Measurements from ENCODE around the gene PTPRE.
"Not testable (repeated sequence)": the region's sequence is repeated elsewhere in the genome, so short reads cannot be mapped to it uniquely, and the experiment has no call there.

Gene PTPRE

GRCh38 chr10:128080231-128080630 lies 173.3 kb downstream of the PTPRE start:
- ATAC-seq = no peak

- no peak for ATAC-seq
These were observed 173.7 kb downstream of the PTPRE start for GRCh38 chr10:128080641-128081040.

- no peak for ATAC-seq
These were observed 174.3 kb downstream of the PTPRE start for GRCh38 chr10:128081222-128081621.

- no peak for ATAC-seq
These were observed 174.8 kb downstream of the PTPRE start for GRCh38 chr10:128081720-128082119.

- no peak for ATAC-seq
These were observed 176.4 kb downstream of the PTPRE start for GRCh38 chr10:128083191-128083895.

GRCh38 chr10:128084364-128084763 lies 177.5 kb downstream of the PTPRE start:
- ATAC-seq = no peak

GRCh38 chr10:128084991-128085390 lies 178.1 kb downstream of the PTPRE start:
- ATAC-seq = no peak

- no peak for ATAC-seq
These were observed 179.3 kb downstream of the PTPRE start for GRCh38 chr10:128086003-128086863.

GRCh38 chr10:128087146-128087883 lies 180.4 kb downstream of the PTPRE start:
- no peak for ATAC-seq

- ATAC-seq = no peak
These were observed 181.2 kb downstream of the PTPRE start for GRCh38 chr10:128087884-128088709.

- ATAC-seq = no peak
These were observed 184.8 kb downstream of the PTPRE start for GRCh38 chr10:128091636-128092210.

- no peak for ATAC-seq
These were observed 185.6 kb downstream of the PTPRE start for GRCh38 chr10:128092454-128092853.

GRCh38 chr10:128094596-128094995 lies 187.7 kb downstream of the PTPRE start:
- ATAC-seq = not testable (repeated sequence)

GRCh38 chr10:128095027-128095752 lies 188.3 kb downstream of the PTPRE start:
- ATAC-seq = peak; percentile 75 to 91

GRCh38 chr10:128095753-128096469 lies 189.0 kb downstream of the PTPRE start:
- ATAC-seq = no peak

- ATAC-seq = no peak
These were observed 189.7 kb downstream of the PTPRE start for GRCh38 chr10:128096486-128097199.

GRCh38 chr10:128097783-128098182 lies 190.9 kb downstream of the PTPRE start:
- ATAC-seq = no peak

- no peak for ATAC-seq
These were observed 191.7 kb downstream of the PTPRE start for GRCh38 chr10:128098631-128099030.

GRCh38 chr10:128099901-128100300 lies 193.0 kb downstream of the PTPRE start:
- ATAC-seq = no peak

- no peak for ATAC-seq
These were observed 195.0 kb downstream of the PTPRE start for GRCh38 chr10:128101901-128102300.
